GM18520 (cell line): ENCODE data around the gene SUGCT.

Experiments used
- ATAC-seq: cut with Tn5 transposase; IDR thresholded peaks from one replicate; pipeline ENCODE4 v1.9.1; 2021; ENCODE audit not compliant: unreplicated experiment

SUGCT gene

GRCh38 chr7:40457776-40458480 lies 323.1 kb downstream of the SUGCT start:
- ATAC-seq, result no peak

- ATAC-seq, result no peak
Observed at GRCh38 chr7:40463446-40463845, 328.6 kb downstream of the SUGCT start.

GRCh38 chr7:40468891-40469864 lies 334.4 kb downstream of the SUGCT start:
- ATAC-seq, result no peak

GRCh38 chr7:40470091-40470592 lies 335.3 kb downstream of the SUGCT start:
- no peak for ATAC-seq

GRCh38 chr7:40470817-40471216 lies 336.0 kb downstream of the SUGCT start:
- no peak for ATAC-seq

- no peak for ATAC-seq
Observed at GRCh38 chr7:40471891-40472290, 337.1 kb downstream of the SUGCT start.

GRCh38 chr7:40474790-40475680 lies 340.2 kb downstream of the SUGCT start:
- ATAC-seq, result peak; percentile 100

GRCh38 chr7:40475681-40475982 lies 340.8 kb downstream of the SUGCT start:
- ATAC-seq, result peak; percentile 6

- no peak for ATAC-seq
Observed at GRCh38 chr7:40477094-40477493, 342.3 kb downstream of the SUGCT start.

- ATAC-seq, result no peak
Observed at GRCh38 chr7:40482845-40483244, 348.0 kb downstream of the SUGCT start.

- no peak for ATAC-seq
Observed at GRCh38 chr7:40483630-40484029, 348.8 kb downstream of the SUGCT start.

GRCh38 chr7:40489844-40490602 lies 355.2 kb downstream of the SUGCT start:
- ATAC-seq, result no peak

GRCh38 chr7:40490603-40490924 lies 355.8 kb downstream of the SUGCT start:
- no peak for ATAC-seq

GRCh38 chr7:40492946-40493345 lies 358.1 kb downstream of the SUGCT start:
- no peak for ATAC-seq

GRCh38 chr7:40493609-40494051 lies 358.8 kb downstream of the SUGCT start:
- no peak for ATAC-seq

GRCh38 chr7:40498924-40499510 lies 364.2 kb downstream of the SUGCT start:
- no peak for ATAC-seq

- ATAC-seq, result no peak
Observed at GRCh38 chr7:40499718-40500117, 364.9 kb downstream of the SUGCT start.

- no peak for ATAC-seq
Observed at GRCh38 chr7:40500219-40500618, 365.4 kb downstream of the SUGCT start.

GRCh38 chr7:40502359-40502758 lies 367.6 kb downstream of the SUGCT start:
- ATAC-seq, result no peak

- ATAC-seq, result no peak
Observed at GRCh38 chr7:40506158-40506557, 371.4 kb downstream of the SUGCT start.
